Ishikawa (cell line): Measurements from ENCODE around the gene IFNAR2.

Experiments used
- CEBPB ChIP-seq: IDR thresholded peaks from 2 replicates; pipeline ENCODE4 v1.6.1; 2012
- CREB1 ChIP-seq: IDR thresholded peaks from 2 replicates; pipeline ENCODE4 v1.6.1; 2012; ENCODE audit warnings: low read depth
- EGR1 ChIP-seq: IDR thresholded peaks from 2 replicates; pipeline ENCODE4 v1.6.1; 2012
- EP300 ChIP-seq: IDR thresholded peaks from 2 replicates; pipeline ENCODE4 v1.6.1; 2012; ENCODE audit warnings: borderline replicate concordance
- FOXM1 ChIP-seq: IDR thresholded peaks from 2 replicates; pipeline ENCODE4 v1.6.1; 2012; ENCODE audit warnings: low read depth, borderline replicate concordance
- NFIC ChIP-seq: IDR thresholded peaks from 2 replicates; pipeline ENCODE4 v1.6.1; 2012
- RAD21 ChIP-seq: IDR thresholded peaks from 2 replicates; pipeline ENCODE4 v1.6.1; 2012; ENCODE audit warnings: low read depth
- TAF1 ChIP-seq: IDR thresholded peaks from 2 replicates; pipeline ENCODE4 v1.6.1; 2012; ENCODE audit warnings: low read depth, mild to moderate bottlenecking
- TCF12 ChIP-seq: IDR thresholded peaks from 2 replicates; pipeline ENCODE4 v1.6.1; 2012; ENCODE audit warnings: low read depth
- TEAD4 ChIP-seq: IDR thresholded peaks from 2 replicates; pipeline ENCODE4 v1.6.1; 2012
- YY1 ChIP-seq: IDR thresholded peaks from 2 replicates; pipeline ENCODE4 v1.6.1; 2012; ENCODE audit warnings: low read depth
- ZBTB7A ChIP-seq: IDR thresholded peaks from 2 replicates; pipeline ENCODE4 v1.6.1; 2012; ENCODE audit warnings: low read depth
- TF ChIP-seq, protein P1 (sequence below): IDR thresholded peaks from 2 replicates; pipeline ENCODE4 v1.6.1; 2012
- TF ChIP-seq, protein P2 (sequence below): IDR thresholded peaks from 2 replicates; pipeline ENCODE4 v1.6.1; 2012; ENCODE audit warnings: low read depth, mild to moderate bottlenecking
- TF ChIP-seq, protein P3 (sequence below): IDR thresholded peaks from 2 replicates; pipeline ENCODE4 v1.6.1; 2012

The IFNAR2 gene

DNA sequence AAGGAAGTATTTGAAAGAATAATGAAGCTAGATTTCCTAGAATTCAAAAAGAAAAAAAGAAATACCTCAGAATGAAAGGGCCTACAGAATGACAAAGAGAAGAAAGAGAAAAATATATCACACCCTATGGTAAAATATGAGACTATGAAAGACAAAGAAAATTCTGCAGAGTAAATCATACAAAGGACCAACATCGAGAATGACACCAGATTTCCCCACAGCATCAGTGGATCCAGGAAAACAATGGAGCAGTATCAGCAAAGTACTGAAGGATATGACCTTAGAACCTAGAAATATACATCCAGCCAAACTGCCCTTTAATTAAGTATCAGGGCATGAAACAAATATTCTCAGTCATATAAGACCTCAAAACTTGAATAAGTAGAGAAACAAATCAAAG, 21.2 kb upstream of the IFNAR2 start:
- TF ChIP-seq TEAD4: no peak
- TF ChIP-seq FOXM1: no peak
- no peak for TF ChIP-seq TAF1
- no peak for TF ChIP-seq EP300
- no peak for TF ChIP-seq EGR1
- no peak for TF ChIP-seq ZBTB7A
- TF ChIP-seq YY1: no peak
- no peak for TF ChIP-seq CREB1
- TF ChIP-seq NFIC: no peak
- TF ChIP-seq RAD21: no peak
- TF ChIP-seq, protein P1, sequence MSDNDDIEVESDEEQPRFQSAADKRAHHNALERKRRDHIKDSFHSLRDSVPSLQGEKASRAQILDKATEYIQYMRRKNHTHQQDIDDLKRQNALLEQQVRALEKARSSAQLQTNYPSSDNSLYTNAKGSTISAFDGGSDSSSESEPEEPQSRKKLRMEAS: no peak
- TF ChIP-seq, protein P2, sequence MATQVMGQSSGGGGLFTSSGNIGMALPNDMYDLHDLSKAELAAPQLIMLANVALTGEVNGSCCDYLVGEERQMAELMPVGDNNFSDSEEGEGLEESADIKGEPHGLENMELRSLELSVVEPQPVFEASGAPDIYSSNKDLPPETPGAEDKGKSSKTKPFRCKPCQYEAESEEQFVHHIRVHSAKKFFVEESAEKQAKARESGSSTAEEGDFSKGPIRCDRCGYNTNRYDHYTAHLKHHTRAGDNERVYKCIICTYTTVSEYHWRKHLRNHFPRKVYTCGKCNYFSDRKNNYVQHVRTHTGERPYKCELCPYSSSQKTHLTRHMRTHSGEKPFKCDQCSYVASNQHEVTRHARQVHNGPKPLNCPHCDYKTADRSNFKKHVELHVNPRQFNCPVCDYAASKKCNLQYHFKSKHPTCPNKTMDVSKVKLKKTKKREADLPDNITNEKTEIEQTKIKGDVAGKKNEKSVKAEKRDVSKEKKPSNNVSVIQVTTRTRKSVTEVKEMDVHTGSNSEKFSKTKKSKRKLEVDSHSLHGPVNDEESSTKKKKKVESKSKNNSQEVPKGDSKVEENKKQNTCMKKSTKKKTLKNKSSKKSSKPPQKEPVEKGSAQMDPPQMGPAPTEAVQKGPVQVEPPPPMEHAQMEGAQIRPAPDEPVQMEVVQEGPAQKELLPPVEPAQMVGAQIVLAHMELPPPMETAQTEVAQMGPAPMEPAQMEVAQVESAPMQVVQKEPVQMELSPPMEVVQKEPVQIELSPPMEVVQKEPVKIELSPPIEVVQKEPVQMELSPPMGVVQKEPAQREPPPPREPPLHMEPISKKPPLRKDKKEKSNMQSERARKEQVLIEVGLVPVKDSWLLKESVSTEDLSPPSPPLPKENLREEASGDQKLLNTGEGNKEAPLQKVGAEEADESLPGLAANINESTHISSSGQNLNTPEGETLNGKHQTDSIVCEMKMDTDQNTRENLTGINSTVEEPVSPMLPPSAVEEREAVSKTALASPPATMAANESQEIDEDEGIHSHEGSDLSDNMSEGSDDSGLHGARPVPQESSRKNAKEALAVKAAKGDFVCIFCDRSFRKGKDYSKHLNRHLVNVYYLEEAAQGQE: no peak
- no peak for TF ChIP-seq TCF12

DNA sequence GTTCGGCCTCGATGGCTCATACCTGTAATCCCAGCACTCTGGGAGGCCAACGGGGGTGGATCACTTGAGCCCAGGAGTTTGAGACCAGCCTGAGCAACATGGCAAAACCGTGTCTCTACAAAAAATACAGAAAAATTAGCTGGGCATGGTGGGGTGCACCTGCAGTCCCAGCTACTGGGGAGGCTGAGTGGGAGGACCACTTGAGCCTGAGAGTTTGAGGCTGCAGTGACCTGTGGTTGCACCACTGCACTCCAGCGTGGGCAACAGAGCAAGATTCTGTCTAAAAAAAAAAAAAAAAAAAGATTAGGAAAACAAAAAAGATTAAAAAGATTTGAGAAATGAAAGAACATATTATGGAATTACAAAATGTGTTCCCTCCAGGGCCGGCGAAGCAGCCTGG, 18.4 kb upstream of the IFNAR2 start:
- TF ChIP-seq TEAD4 (no peak), FOXM1 (no peak), ZBTB7A (no peak), YY1 (no peak), EP300 (no peak), TAF1 (no peak), RAD21 (no peak), TCF12 (no peak), EGR1 (no peak), CREB1 (no peak), CEBPB (no peak), NFIC (no peak)
- TF ChIP-seq, protein P2: no peak
- TF ChIP-seq, protein P3, sequence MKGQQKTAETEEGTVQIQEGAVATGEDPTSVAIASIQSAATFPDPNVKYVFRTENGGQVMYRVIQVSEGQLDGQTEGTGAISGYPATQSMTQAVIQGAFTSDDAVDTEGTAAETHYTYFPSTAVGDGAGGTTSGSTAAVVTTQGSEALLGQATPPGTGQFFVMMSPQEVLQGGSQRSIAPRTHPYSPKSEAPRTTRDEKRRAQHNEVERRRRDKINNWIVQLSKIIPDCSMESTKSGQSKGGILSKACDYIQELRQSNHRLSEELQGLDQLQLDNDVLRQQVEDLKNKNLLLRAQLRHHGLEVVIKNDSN: no peak
- TF ChIP-seq, protein P1: no peak

DNA sequence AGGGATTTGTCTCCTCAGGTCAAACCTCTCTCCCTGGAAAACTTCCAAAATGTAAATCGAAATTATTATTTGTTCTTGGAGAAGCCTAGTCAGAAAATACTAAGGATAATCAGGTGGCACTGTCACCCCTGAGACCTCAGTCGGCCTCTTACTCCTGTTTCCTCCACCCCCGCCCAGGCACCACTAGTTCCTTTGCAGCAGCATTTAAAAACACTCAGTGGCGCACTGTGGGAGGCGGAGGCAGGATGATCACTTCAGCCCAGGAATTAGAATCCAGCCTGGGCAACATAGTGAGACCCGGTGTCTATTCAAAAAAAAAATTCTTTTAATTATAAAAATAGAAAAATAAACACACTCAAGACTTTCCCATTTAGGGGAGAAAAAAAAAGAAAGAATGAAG, 18.0 kb upstream of the IFNAR2 start:
- TF ChIP-seq, protein P3: no peak
- TF ChIP-seq TAF1: no peak
- no peak for TF ChIP-seq TEAD4
- no peak for TF ChIP-seq NFIC
- TF ChIP-seq YY1: no peak
- TF ChIP-seq TCF12: no peak
- no peak for TF ChIP-seq EP300

DNA sequence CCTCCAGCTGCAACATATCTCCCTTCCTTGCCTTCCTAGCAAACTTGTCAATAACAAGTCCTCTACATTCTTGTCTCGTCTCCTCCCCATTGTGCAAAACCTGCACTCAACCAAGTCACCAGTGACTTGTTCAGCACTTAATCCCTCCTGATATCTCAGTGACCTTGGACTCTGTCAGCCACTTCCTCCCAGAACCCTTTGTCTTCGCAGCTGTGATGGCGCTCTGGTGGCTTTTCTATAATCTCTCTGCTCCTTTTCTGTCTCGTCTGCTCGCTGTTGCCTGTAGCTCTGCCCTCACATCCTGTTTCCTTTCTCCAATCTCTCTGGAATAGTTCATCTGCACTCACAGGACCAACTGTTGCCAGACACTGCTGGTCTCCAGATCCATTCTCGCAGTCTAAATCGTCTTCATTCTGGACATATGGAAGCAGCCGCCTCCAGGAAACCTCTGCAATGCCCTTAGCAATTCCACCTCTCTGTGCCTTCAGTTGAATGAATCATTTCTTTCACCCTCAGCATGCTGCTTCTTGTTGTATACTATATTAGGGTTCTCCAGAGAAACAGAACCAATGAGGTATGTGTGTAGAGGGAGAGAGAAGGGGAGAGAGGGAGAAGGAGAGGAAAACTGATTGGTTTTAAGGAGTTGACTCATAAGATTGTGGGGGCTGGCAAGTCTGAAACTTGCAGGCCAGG, 17.4 kb upstream of the IFNAR2 start:
- TF ChIP-seq FOXM1 (no peak), YY1 (no peak), TCF12 (no peak), NFIC (no peak), CEBPB (no peak), EP300 (no peak), ZBTB7A (no peak), EGR1 (no peak), TAF1 (no peak), CREB1 (no peak), TEAD4 (no peak), RAD21 (no peak)
- TF ChIP-seq, protein P2: no peak
- TF ChIP-seq, protein P3: no peak
- TF ChIP-seq, protein P1: no peak
